Endothelial cell of umbilical vein (primary cell): ENCODE data around the gene ATG10. TPM values are rescaled to one million over a fixed set of nuclear protein-coding genes. Genes with fewer than 3 reads are reported as not detected.

Experiments
- BruUV-seq: library from RNA; stranded (reverse); fragments of 400-500 nt; replicated peaks from 2 replicates; lab custom pipeline; 2021; lab: Mats Ljungman, UMichigan
- CTCF ChIA-PET: fragments of 300-600, 350-600 bp; sonication (Branson Sonifier 250); formaldehyde crosslinking; loops from one replicate; lab custom pipeline; 2021; ENCODE audit warnings: antibody characterized with exemption, inconsistent platforms; lab: Charles Lee
- POLR2A ChIA-PET: fragments of 300-600, 350-600 bp; sonication (Branson Sonifier 250); formaldehyde crosslinking; loops from one replicate; lab custom pipeline; 2021; ENCODE audit warnings: antibody characterized with exemption, inconsistent platforms; lab: Charles Lee
- DNase-seq: peaks from one replicate; pipeline ENCODE4 v3.0.0-alpha.2; 2011; ENCODE audit warnings: low read depth, low spot score
- FAIRE-seq: peaks from 2 replicates; lab custom pipeline; 2011; peaks lifted over from hg19 to GRCh38; lab: Jason Lieb, UNC
- H2AFZ ChIP-seq: 2 replicates; pipeline ENCODE4 v1.6.0; 2012; ENCODE audit warnings: low read depth, low read length, control low read depth, inconsistent platforms
- H3K27ac ChIP-seq: 2 replicates; pipeline ENCODE4 v1.5.1; 2011; ENCODE audit warnings: low read depth, mild to moderate bottlenecking, control low read depth, low read length, moderate library complexity; ENCODE audit not compliant: insufficient read depth
- H3K27me3 ChIP-seq, 2 experiments: 2 replicates each; pipeline versions ENCODE4 v1.6.0 to v1.6.1; 2011; ENCODE audit warnings: low read length in 2 of 2, mixed read lengths in 1 of 2; ENCODE audit not compliant: control insufficient read depth in 2 of 2, insufficient read depth in 2 of 2
- H3K36me3 ChIP-seq, 2 experiments: 2 replicates in 1 of 2; 3 replicates in 1 of 2; pipeline ENCODE4 v1.5.1; 2011; ENCODE audit warnings: low read length in 2 of 2, mild to moderate bottlenecking in 1 of 2, moderate library complexity in 1 of 2; ENCODE audit not compliant: control insufficient read depth in 2 of 2, insufficient read depth in 2 of 2; ENCODE audit errors: extremely low read depth in 1 of 2
- H3K4me1 ChIP-seq: 3 replicates; pipeline ENCODE4 v1.5.1; 2011; ENCODE audit warnings: mild to moderate bottlenecking, low read length; ENCODE audit not compliant: control insufficient read depth, insufficient read depth; ENCODE audit errors: extremely low read depth
- H3K4me2 ChIP-seq: 2 replicates; pipeline ENCODE4 v1.6.1; 2011; ENCODE audit warnings: low read length, control low read depth, mixed read lengths; ENCODE audit not compliant: insufficient read depth
- H3K4me3 ChIP-seq, 3 experiments: fragments of 200-600 bp in 1 of 3; sonication (generic), shearing (Covaris generic) in 1 of 3; replicated peaks in 1 of 3; 2 replicates each; pipeline ENCODE4 v1.5.1; 2011 to 2016; ENCODE audit warnings: control low read depth in 3 of 3, low read length in 3 of 3, mild to moderate bottlenecking in 2 of 3, inconsistent platforms in 1 of 3, low read depth in 1 of 3, moderate library complexity in 1 of 3; ENCODE audit not compliant: insufficient read depth in 1 of 3
- H3K79me2 ChIP-seq: 2 replicates; pipeline ENCODE4 v1.6.0; 2012; ENCODE audit warnings: low read length, inconsistent platforms; ENCODE audit not compliant: control insufficient read depth, insufficient read depth
- H3K9ac ChIP-seq: replicated peaks from 2 replicates; pipeline ENCODE3; 2011; ENCODE audit warnings: low read length, control low read depth; ENCODE audit not compliant: insufficient read depth; ENCODE audit errors: extremely low read depth
- H3K9me1 ChIP-seq: replicated peaks from 3 replicates; pipeline ENCODE4 v1.6.0; 2011; ENCODE audit warnings: mild to moderate bottlenecking, low read length; ENCODE audit not compliant: control insufficient read depth, insufficient read depth; ENCODE audit errors: extremely low read depth
- H3K9me3 ChIP-seq: replicated peaks from 2 replicates; pipeline ENCODE4 v1.5.1; 2012; ENCODE audit warnings: low read length, inconsistent platforms; ENCODE audit not compliant: control insufficient read depth, insufficient read depth
- H4K20me1 ChIP-seq: replicated peaks from 2 replicates; pipeline ENCODE3; 2011; ENCODE audit warnings: mild to moderate bottlenecking, low read length; ENCODE audit not compliant: control insufficient read depth, insufficient read depth; ENCODE audit errors: extremely low read depth
- CTCF ChIP-seq, 2 donors: IDR thresholded peaks; 1 replicate in 1 of 2; 2 replicates in 1 of 2; pipeline ENCODE4 v1.5.1; 2011; ENCODE audit warnings: low read length in 2 of 2, mild to moderate bottlenecking in 2 of 2, moderate library complexity in 2 of 2, control low read depth in 1 of 2, inconsistent platforms in 1 of 2, low read depth in 1 of 2; ENCODE audit not compliant: insufficient read depth in 1 of 2; ENCODE audit errors: extremely low read depth in 1 of 2
- EZH2 ChIP-seq: IDR thresholded peaks from 2 replicates; pipeline ENCODE4 v1.6.1; 2012; ENCODE audit warnings: borderline replicate concordance, low read depth, mild to moderate bottlenecking, moderate library complexity, low read length, inconsistent platforms; ENCODE audit not compliant: severe bottlenecking
- FOS ChIP-seq: IDR thresholded peaks from 2 replicates; pipeline ENCODE4 v1.6.1; 2011; ENCODE audit warnings: mild to moderate bottlenecking, low read length, moderate library complexity, borderline replicate concordance; ENCODE audit not compliant: insufficient read depth
- GATA2 ChIP-seq: IDR thresholded peaks from 2 replicates; pipeline ENCODE4 v1.7.0; 2011; ENCODE audit warnings: low read depth, mild to moderate bottlenecking, moderate library complexity, mixed read lengths, low read length; ENCODE audit not compliant: insufficient read length, insufficient read depth
- JUN ChIP-seq: IDR thresholded peaks from 2 replicates; pipeline ENCODE4 v1.6.1; 2011; ENCODE audit warnings: borderline replicate concordance, low read depth; ENCODE audit not compliant: insufficient read length, insufficient read depth
- MAX ChIP-seq: IDR thresholded peaks from 2 replicates; pipeline ENCODE4 v1.6.1; 2011; ENCODE audit not compliant: insufficient read depth, insufficient read length
- MYC ChIP-seq: IDR thresholded peaks from one replicate; pipeline ENCODE4 v1.6.1; 2011; ENCODE audit warnings: mild to moderate bottlenecking, low read depth, low read length
- POLR2A ChIP-seq: IDR thresholded peaks from 2 replicates; pipeline ENCODE4 v1.6.1; 2012; ENCODE audit warnings: low read depth, mild to moderate bottlenecking, control low read depth, low read length
- POLR2AphosphoS5 ChIP-seq: IDR thresholded peaks from 2 replicates; pipeline ENCODE4 v1.6.1; 2012; ENCODE audit warnings: low read depth, mild to moderate bottlenecking, control low read depth, low read length, moderate library complexity; ENCODE audit not compliant: insufficient read depth
- dilution Hi-C: fragments of 300-500 bp; cut with MboI; formaldehyde crosslinking; loops from one replicate; pipeline ENCODE4 v1.15.0; 2019; ENCODE audit warnings: low sequenced_read_pairs; ENCODE audit not compliant: extremely low pct_ligation_motif_present
- intact Hi-C: fragments of 100-400 bp; cut with micrococcal nuclease; formaldehyde crosslinking; loops from one replicate; pipeline ENCODE4 v1.10.0; 2022
- polyA plus RNA-seq, 4 experiments: library from polyadenylated mRNA; depleted of rRNA in 3 of 4; stranded (reverse) in 3 of 4; unstranded in 1 of 4; fragments of >200 nt; gene quantifications; 2 replicates each; pipeline versions ENCODE4 v1.2.1 to v1.2.3, GENCODE V29; 2011 to 2012; ENCODE audit warnings: missing spikeins in 1 of 4
- total RNA-seq: library from RNA; stranded (reverse); gene quantifications from 2 replicates; pipeline ENCODE4 v1.2.3, GENCODE V29; 2021

ATG10 gene
- total and polyA plus RNA-seq, 2 donors (not counting 3 experiments of a cell fraction or from before 2014, with no cell fraction given), result 1.6 to 3.9 TPM

- CTCF ChIA-PET, result no interaction called here
- BruUV-seq, result no TSS peak
Measured at GRCh38 chr5:82046276-82046647, 74.4 kb downstream of the ATG10 start.

More at GRCh38 chr5:82046276-82046647, 74.4 kb downstream of the ATG10 start:
- H3K27ac ChIP-seq, result no peak overlapping the region
- H3K27me3 ChIP-seq, result no peaks in the 10 kb centered on the region
- TF ChIP-seq EZH2, result no peak
- TF ChIP-seq POLR2AphosphoS5, result no peak
- no peak for TF ChIP-seq JUN
- no peak for TF ChIP-seq MYC
- TF ChIP-seq POLR2A, result no peak
- no peak for TF ChIP-seq MAX
- TF ChIP-seq CTCF (IDR thresholded peaks at IDR 0.05; ENCODE audit: extremely low read depth in 1 of 2, insufficient read depth in 1 of 2, low read depth in 1 of 2, low read length in 2 of 2), result no peak
- TF ChIP-seq FOS, result no peak
- TF ChIP-seq GATA2, result no peak
- no peaks in the 10 kb centered on the region for H3K9me3 ChIP-seq
- H4K20me1 ChIP-seq, result no peaks in the 10 kb centered on the region
- FAIRE-seq (peak; percentile 26), DNase-seq (no peak)
- no peak overlapping the region for H2AFZ ChIP-seq
- H3K4me3 ChIP-seq, result no peak overlapping the region
- dilution Hi-C loops, result no loop called here
- H3K79me2 ChIP-seq, result no peaks in the 10 kb centered on the region
- no peak overlapping the region for H3K9ac ChIP-seq
- POLR2A ChIA-PET, result no interaction called here
- H3K9me1 ChIP-seq, result no peaks in the 10 kb centered on the region
- H3K36me3 ChIP-seq, result no peaks in the 10 kb centered on the region
- no peak overlapping the region for H3K4me2 ChIP-seq
- H3K4me1 ChIP-seq, result no peaks in the 10 kb centered on the region
- intact Hi-C loops, result no loop called here
